H1 (cell line): ENCODE data around the gene SLC8A3. TPM values are rescaled to one million over a fixed set of nuclear protein-coding genes. Genes with fewer than 3 reads are reported as not detected.

Experiments
- CTCF ChIA-PET: fragments of 300-600 bp; sonication (Branson Sonifier 250); formaldehyde crosslinking; loops from one replicate; lab custom pipeline; 2021; ENCODE audit not compliant: partially characterized antibody; lab: Charles Lee
- POLR2A ChIA-PET: fragments of 300-600 bp; sonication (Branson Sonifier 250); formaldehyde crosslinking; loops from one replicate; lab custom pipeline; 2021; ENCODE audit warnings: inconsistent platforms; ENCODE audit not compliant: partially characterized antibody; lab: Charles Lee
- DNase-seq, 2 experiments: peaks; one replicate each; pipeline versions ENCODE4 v3.0.0 to v3.0.0-alpha.2; 2010 to 2022; ENCODE audit warnings: low spot score in 2 of 2, low read depth in 1 of 2, mixed read lengths in 1 of 2
- FAIRE-seq: peaks from 2 replicates; lab custom pipeline; 2011; peaks lifted over from hg19 to GRCh38; lab: Jason Lieb, UNC
- H2AFZ ChIP-seq: 2 replicates; pipeline ENCODE4 v1.8.1; 2012; ENCODE audit warnings: low read length, inconsistent platforms
- H2AK5ac ChIP-seq: 2 replicates; pipeline ENCODE4 v1.6.1; 2013; ENCODE audit warnings: low read depth, low read length
- H2BK120ac ChIP-seq: replicated peaks from 2 replicates; pipeline ENCODE3; 2013; ENCODE audit warnings: low read depth, low read length, inconsistent platforms
- H2BK12ac ChIP-seq: 2 replicates; pipeline ENCODE4 v1.6.1; 2013; ENCODE audit warnings: low read depth, low read length
- H2BK15ac ChIP-seq: 2 replicates; pipeline ENCODE4 v1.6.1; 2013; ENCODE audit warnings: low read length
- H2BK20ac ChIP-seq: 2 replicates; pipeline ENCODE4 v1.6.1; 2013; ENCODE audit warnings: low read length
- H2BK5ac ChIP-seq: 2 replicates; pipeline ENCODE4 v1.6.1; 2013; ENCODE audit warnings: low read depth, low read length
- H3K14ac ChIP-seq: 2 replicates; pipeline ENCODE4 v1.6.1; 2013; ENCODE audit warnings: inconsistent platforms; ENCODE audit not compliant: insufficient read length
- H3K18ac ChIP-seq: 2 replicates; pipeline ENCODE4 v1.6.1; 2013; ENCODE audit warnings: low read length; ENCODE audit errors: extremely low read depth
- H3K23ac ChIP-seq: 2 replicates; pipeline ENCODE4 v1.6.1; 2013; ENCODE audit warnings: inconsistent platforms; ENCODE audit not compliant: insufficient read length
- H3K23me2 ChIP-seq: 2 replicates; pipeline ENCODE4 v1.6.1; 2013; ENCODE audit warnings: low read depth, low read length
- H3K27ac ChIP-seq: 2 replicates; pipeline ENCODE4 v1.6.1; 2011; ENCODE audit warnings: low read depth, low read length, inconsistent platforms
- H3K27me3 ChIP-seq, 4 experiments: replicated peaks in 1 of 4; 1 replicate in 1 of 4; 2 replicates in 3 of 4; pipeline versions ENCODE4 v1.6.1 to v1.8.1; 2011 to 2013; ENCODE audit warnings: low read length in 3 of 4, mild to moderate bottlenecking in 3 of 4, inconsistent platforms in 2 of 4, mixed read lengths in 2 of 4, moderate library complexity in 1 of 4; ENCODE audit not compliant: control insufficient read depth in 3 of 4, insufficient read depth in 3 of 4; ENCODE audit errors: extremely low read depth in 1 of 4
- H3K36me3 ChIP-seq, 4 experiments: 2 replicates each; pipeline versions ENCODE4 v1.6.1 to v1.8.1; 2011 to 2013; ENCODE audit warnings: mild to moderate bottlenecking in 4 of 4, low read length in 3 of 4, moderate library complexity in 2 of 4, control low read depth in 1 of 4, inconsistent platforms in 1 of 4; ENCODE audit not compliant: insufficient read depth in 4 of 4, control insufficient read depth in 2 of 4
- H3K4ac ChIP-seq: replicated peaks from 2 replicates; pipeline ENCODE3; 2013; ENCODE audit warnings: low read length, low read depth, mixed read lengths, inconsistent platforms; ENCODE audit not compliant: insufficient read length
- H3K4me1 ChIP-seq, 4 experiments: replicated peaks in 1 of 4; 1 replicate in 1 of 4; 2 replicates in 3 of 4; pipeline versions ENCODE4 v1.6.1 to v1.8.1; 2011 to 2013; ENCODE audit warnings: low read length in 3 of 4, inconsistent platforms in 2 of 4, mixed read lengths in 1 of 4; ENCODE audit not compliant: insufficient read depth in 4 of 4, control insufficient read depth in 3 of 4
- H3K4me2 ChIP-seq, 2 experiments: 2 replicates each; pipeline versions ENCODE4 v1.6.1 to v1.8.1; 2011 to 2013; ENCODE audit warnings: low read depth in 2 of 2, low read length in 2 of 2, control low read depth in 1 of 2, inconsistent platforms in 1 of 2, mild to moderate bottlenecking in 1 of 2; ENCODE audit not compliant: insufficient read depth in 1 of 2
- H3K4me3 ChIP-seq, 4 experiments: fragments of 200-600, 300-600 bp in 1 of 4; sonication (generic), shearing (Covaris generic), sonication (Bioruptor Twin) in 1 of 4; 2 replicates each; pipeline versions ENCODE4 v1.5.1 to v1.8.1; 2011 to 2016; ENCODE audit warnings: low read length in 4 of 4, low read depth in 3 of 4, control low read depth in 2 of 4, inconsistent platforms in 2 of 4, mild to moderate bottlenecking in 2 of 4, mixed read lengths in 1 of 4, moderate library complexity in 1 of 4; ENCODE audit not compliant: insufficient read depth in 2 of 4; ENCODE audit errors: extremely low read depth in 1 of 4
- H3K56ac ChIP-seq: replicated peaks from 2 replicates; pipeline ENCODE3; 2013; ENCODE audit warnings: low read depth, mild to moderate bottlenecking, mixed read lengths, low read length, inconsistent platforms; ENCODE audit not compliant: insufficient read length
- H3K79me1 ChIP-seq: 2 replicates; pipeline ENCODE4 v1.6.1; 2013; ENCODE audit warnings: low read depth, low read length, control low read depth
- H3K79me2 ChIP-seq, 2 experiments: 2 replicates each; pipeline versions ENCODE4 v1.6.1 to v1.8.1; 2012 to 2013; ENCODE audit warnings: low read length in 2 of 2, mild to moderate bottlenecking in 2 of 2, inconsistent platforms in 1 of 2; ENCODE audit not compliant: insufficient read depth in 2 of 2, control insufficient read depth in 1 of 2
- H3K9ac ChIP-seq, 4 experiments: replicated peaks in 1 of 4; 1 replicate in 1 of 4; 2 replicates in 3 of 4; pipeline versions ENCODE4 v1.6.1 to v1.8.1; 2011 to 2013; ENCODE audit warnings: low read depth in 3 of 4, low read length in 3 of 4, control low read depth in 2 of 4, mild to moderate bottlenecking in 2 of 4, moderate library complexity in 2 of 4, inconsistent platforms in 1 of 4; ENCODE audit errors: extremely low read depth in 1 of 4
- H3K9me3 ChIP-seq, 2 experiments: 2 replicates each; pipeline versions ENCODE4 v1.6.1 to v1.8.1; 2012 to 2013; ENCODE audit warnings: mild to moderate bottlenecking in 2 of 2, moderate library complexity in 2 of 2, control low read depth in 1 of 2, inconsistent platforms in 1 of 2, low read depth in 1 of 2, low read length in 1 of 2, mixed read lengths in 1 of 2; ENCODE audit not compliant: insufficient read depth in 2 of 2
- H4K20me1 ChIP-seq, 2 experiments: replicated peaks in 1 of 2; 2 replicates each; pipeline versions ENCODE3 to v1.8.1; 2011 to 2013; ENCODE audit warnings: inconsistent platforms in 2 of 2, low read length in 2 of 2, mild to moderate bottlenecking in 1 of 2; ENCODE audit not compliant: insufficient read depth in 2 of 2, control insufficient read depth in 1 of 2
- H4K5ac ChIP-seq: 2 replicates; pipeline ENCODE4 v1.6.1; 2013; ENCODE audit warnings: low read length, low read depth, mixed read lengths, inconsistent platforms; ENCODE audit not compliant: insufficient read length
- H4K8ac ChIP-seq: 2 replicates; pipeline ENCODE4 v1.8.0; 2013; ENCODE audit warnings: mild to moderate bottlenecking, moderate library complexity, low read length, inconsistent platforms; ENCODE audit not compliant: insufficient read depth; ENCODE audit errors: extremely low read depth
- H4K91ac ChIP-seq: replicated peaks from 2 replicates; pipeline ENCODE3; 2013; ENCODE audit warnings: low read length, mixed read lengths, inconsistent platforms; ENCODE audit not compliant: insufficient read length
- GABPA ChIP-seq: IDR thresholded peaks from 2 replicates; pipeline ENCODE4 v1.6.1; 2011; ENCODE audit warnings: mild to moderate bottlenecking, low read length, moderate library complexity, borderline replicate concordance; ENCODE audit not compliant: insufficient read depth
- HDAC2 ChIP-seq, 2 experiments: fragments of 300-600 bp in 1 of 2; sonication (generic) in 1 of 2; IDR thresholded peaks; 2 replicates each; pipeline ENCODE4 v1.6.1; 2011 to 2012; ENCODE audit warnings: low read depth in 2 of 2, low read length in 2 of 2, mild to moderate bottlenecking in 2 of 2, moderate library complexity in 2 of 2, borderline replicate concordance in 1 of 2, inconsistent platforms in 1 of 2
- MAFK ChIP-seq: IDR thresholded peaks from 2 replicates; pipeline ENCODE4 v1.6.1; 2012; ENCODE audit warnings: low read depth, mild to moderate bottlenecking, improper control_type of control experiment, low read length
- POLR2A ChIP-seq, 2 experiments: IDR thresholded peaks; 1 replicate in 1 of 2; 2 replicates in 1 of 2; pipeline ENCODE4 v1.6.1; 2011; ENCODE audit warnings: low read depth in 2 of 2, low read length in 2 of 2, mild to moderate bottlenecking in 2 of 2; ENCODE audit errors: control extremely low read depth in 1 of 2
- TAF1 ChIP-seq: IDR thresholded peaks from 2 replicates; pipeline ENCODE4 v1.6.1; 2011; ENCODE audit warnings: mild to moderate bottlenecking, low read depth, low read length
- whole genome bisulfite sequencing, 2 experiments: shearing (Covaris generic) in 1 of 2; methylation state at CpG; one replicate each; pipeline versions ENCODE4 v1.1.6 to v1.1.7; 2013 to 2015; ENCODE audit warnings: low lambda C conversion rate in 2 of 2, mixed read lengths in 2 of 2, inconsistent platforms in 1 of 2, low coverage in 1 of 2, missing lambda C conversion rate in 1 of 2; ENCODE audit not compliant: insufficient replicate concordance in 2 of 2, insufficient coverage in 1 of 2, insufficient read length in 1 of 2; ENCODE audit errors: extremely low coverage in 1 of 2, missing lambda C conversion rate in 1 of 2; 5-methylcytosine and 5-hydroxymethylcytosine counted together
- polyA plus RNA-seq, 7 experiments: library from polyadenylated mRNA; depleted of rRNA in 3 of 7; stranded (reverse) in 5 of 7; unstranded in 2 of 7; fragments of >200 nt in 5 of 7; fragments of 200-250 nt in 2 of 7; gene quantifications; 1 replicate in 5 of 7; 2 replicates in 1 of 7; 4 replicates in 1 of 7; pipeline versions ENCODE4 v1.2.1 to v1.2.3, GENCODE V29; 2011 to 2013; ENCODE audit warnings: missing spikeins in 2 of 7, mixed read lengths in 2 of 7
- total RNA-seq: library from RNA; stranded (reverse); fragmentation: NEBNext Ultra II Directional; extraction: Animal tissue kit (Norgen Biotek cat#: 25700); gene quantifications from 2 replicates; pipeline ENCODE4 v1.2.1, GENCODE V29; 2021
- TF ChIP-seq, protein P1 (sequence below): IDR thresholded peaks from 2 replicates; pipeline ENCODE4 v1.6.1; 2012; ENCODE audit warnings: inconsistent platforms
- TF ChIP-seq, protein P2 (sequence below): IDR thresholded peaks from 2 replicates; pipeline ENCODE4 v1.6.1; 2012; ENCODE audit warnings: low read length, inconsistent platforms

SLC8A3 gene
- total and polyA plus RNA-seq, 2 of the 8 experiments (the other 6 are each of a cell fraction or from before 2014, with no cell fraction given) = 0.38 to 1.1 TPM

DNA sequence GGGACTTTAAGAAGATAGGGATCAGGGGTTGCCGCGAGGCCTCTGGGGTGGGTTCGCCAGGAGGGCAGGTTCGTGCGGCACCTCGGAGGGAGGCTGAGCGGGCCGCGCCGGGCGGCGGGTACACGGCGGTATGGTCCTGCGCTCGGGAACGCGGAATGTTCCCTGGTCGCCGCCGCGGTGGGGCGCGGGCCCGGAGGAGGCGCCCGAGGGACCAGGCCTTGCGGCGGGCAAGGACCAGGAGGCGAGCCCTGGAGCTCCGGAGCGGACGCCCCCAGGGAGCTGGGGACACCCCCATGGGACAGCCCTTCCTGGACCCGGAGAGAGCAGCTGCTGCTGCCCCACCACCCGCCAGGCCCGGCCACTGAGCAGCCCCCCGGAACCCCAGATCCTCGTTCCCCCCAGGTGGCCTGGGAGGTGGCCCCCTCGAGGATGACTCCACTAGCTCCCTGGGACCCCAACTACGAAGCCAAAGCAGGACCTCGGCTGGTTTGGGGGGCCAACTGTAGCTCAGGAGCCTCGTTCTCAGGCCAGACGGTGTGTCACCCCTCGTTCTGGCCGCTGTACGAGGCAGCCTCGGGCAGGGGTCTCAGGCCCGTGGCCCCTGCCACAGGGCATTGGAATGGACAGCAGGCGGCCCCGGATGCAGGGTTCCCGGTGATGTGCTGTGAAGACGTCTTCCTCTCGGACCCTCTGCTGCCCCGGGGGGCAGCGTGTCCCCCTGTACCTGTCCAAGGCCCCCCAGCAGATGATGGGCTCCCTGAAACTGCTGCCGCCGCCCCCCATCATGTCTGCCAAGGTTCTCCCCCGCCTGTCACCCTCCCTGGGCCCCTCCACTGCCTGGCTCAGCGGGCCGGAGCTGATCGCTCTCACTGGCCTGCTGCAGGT is 45.6 kb upstream of the SLC8A3 start:
- no peak overlapping the region for H4K91ac ChIP-seq
- TF ChIP-seq MAFK (no peak), HDAC2 (IDR thresholded peaks at IDR 0.05; ENCODE audit: borderline replicate concordance in 1 of 2, low read depth in 2 of 2, low read length in 2 of 2) (no peak), GABPA (no peak), TAF1 (no peak), POLR2A (IDR thresholded peaks at IDR 0.05; ENCODE audit: control extremely low read depth in 1 of 2, low read depth in 2 of 2, low read length in 2 of 2) (no peak)
- TF ChIP-seq, protein P1, sequence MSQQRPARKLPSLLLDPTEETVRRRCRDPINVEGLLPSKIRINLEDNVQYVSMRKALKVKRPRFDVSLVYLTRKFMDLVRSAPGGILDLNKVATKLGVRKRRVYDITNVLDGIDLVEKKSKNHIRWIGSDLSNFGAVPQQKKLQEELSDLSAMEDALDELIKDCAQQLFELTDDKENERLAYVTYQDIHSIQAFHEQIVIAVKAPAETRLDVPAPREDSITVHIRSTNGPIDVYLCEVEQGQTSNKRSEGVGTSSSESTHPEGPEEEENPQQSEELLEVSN = no peak
- TF ChIP-seq, protein P2, sequence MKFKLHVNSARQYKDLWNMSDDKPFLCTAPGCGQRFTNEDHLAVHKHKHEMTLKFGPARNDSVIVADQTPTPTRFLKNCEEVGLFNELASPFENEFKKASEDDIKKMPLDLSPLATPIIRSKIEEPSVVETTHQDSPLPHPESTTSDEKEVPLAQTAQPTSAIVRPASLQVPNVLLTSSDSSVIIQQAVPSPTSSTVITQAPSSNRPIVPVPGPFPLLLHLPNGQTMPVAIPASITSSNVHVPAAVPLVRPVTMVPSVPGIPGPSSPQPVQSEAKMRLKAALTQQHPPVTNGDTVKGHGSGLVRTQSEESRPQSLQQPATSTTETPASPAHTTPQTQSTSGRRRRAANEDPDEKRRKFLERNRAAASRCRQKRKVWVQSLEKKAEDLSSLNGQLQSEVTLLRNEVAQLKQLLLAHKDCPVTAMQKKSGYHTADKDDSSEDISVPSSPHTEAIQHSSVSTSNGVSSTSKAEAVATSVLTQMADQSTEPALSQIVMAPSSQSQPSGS = no peak
- no peaks in the 10 kb centered on the region for H3K79me1 ChIP-seq
- no peaks in the 10 kb centered on the region for H4K20me1 ChIP-seq
- peaks cover 0 to 3% (median 1%) of the 10 kb centered on the region in 4 experiments; a peak in 1 of 7 replicates for H3K27me3 ChIP-seq
- H4K8ac ChIP-seq = no peak overlapping the region
- no peak overlapping the region for H2BK15ac ChIP-seq
- no peak overlapping the region for H3K4me3 ChIP-seq
- H3K36me3 ChIP-seq = no peaks in the 10 kb centered on the region
- no peak overlapping the region for H3K14ac ChIP-seq
- POLR2A ChIA-PET = interaction anchor here (1.4 kb wide), 1 partner anchor 21 kb away, joined by 5 read pairs; no protein-coding TSS in a partner anchor
- no peak overlapping the region for H2AFZ ChIP-seq
- no peak overlapping the region for H2BK5ac ChIP-seq
- H3K27ac ChIP-seq = no peak overlapping the region
- 96% methylated on average over 43 of the region's 61 CpGs; no CpG with 5 or more reads in 1 of the 2 experiments for WGBS, 2 experiments
- no peaks in the 10 kb centered on the region for H3K9me3 ChIP-seq
- FAIRE-seq (no peak), DNase-seq (no peak)
- H2BK120ac ChIP-seq = no peak overlapping the region
- H3K23me2 ChIP-seq = no peaks in the 10 kb centered on the region
- peaks cover 1 to 10% (median 5%) of the 10 kb centered on the region in 4 experiments; a peak in 5 of 7 replicates for H3K4me1 ChIP-seq
- no peak overlapping the region for H3K9ac ChIP-seq
- H3K23ac ChIP-seq = no peak overlapping the region
- CTCF ChIA-PET = interaction anchor here (0.6 to 0.8 kb wide), 2 partner anchors 76 to 415 kb away, joined by 3 read pairs; no protein-coding TSS in a partner anchor
- no peaks in the 10 kb centered on the region for H3K79me2 ChIP-seq
- H3K56ac ChIP-seq = no peak overlapping the region
- H3K4me2 ChIP-seq = no peak overlapping the region
- H3K18ac ChIP-seq = no peak overlapping the region
- H4K5ac ChIP-seq = no peak overlapping the region
- no peak overlapping the region for H2AK5ac ChIP-seq
- no peak overlapping the region for H2BK20ac ChIP-seq
- H3K4ac ChIP-seq = no peak overlapping the region
- H2BK12ac ChIP-seq = no peak overlapping the region
